IMR-90 (cell line): ENCODE results near the gene KRI1. TPM values are rescaled to one million over a fixed set of nuclear protein-coding genes. Genes with fewer than 3 reads are reported as not detected.

Experiments used
- ATAC-seq: fragments of 200-7000 bp; cut with Tn5 transposase; 2 replicates; pipeline ENCODE4 v1.9.1; 2020; ENCODE audit warnings: low read depth, mild to moderate bottlenecking, moderate library complexity
- BruUV-seq: library from RNA; stranded (reverse); fragments of 400-500 nt; replicated peaks from 2 replicates; lab custom pipeline; 2021; lab: Mats Ljungman, UMichigan
- CTCF ChIA-PET: fragments of 300-600 bp; formaldehyde crosslinking; extraction: SDS; loops from one replicate; lab custom pipeline; 2021; ENCODE audit warnings: antibody characterized with exemption; lab: Yijun Ruan, JAX
- POLR2A ChIA-PET: fragments of 300-600 bp; sonication (Branson Sonifier 250); formaldehyde crosslinking; loops from one replicate; lab custom pipeline; 2022; ENCODE audit warnings: antibody characterized with exemption; ENCODE audit not compliant: unreplicated experiment; lab: Charles Lee
- DNase-seq: peaks from one replicate; pipeline ENCODE4 v3.0.0; 2013
- H2AFZ ChIP-seq: replicated peaks from 2 replicates; pipeline ENCODE3; 2013; ENCODE audit warnings: low read length, mild to moderate bottlenecking; ENCODE audit not compliant: poor library complexity
- H2AK5ac ChIP-seq: 2 replicates; pipeline ENCODE4 v1.6.1; 2013; ENCODE audit warnings: low read depth, low read length, inconsistent platforms
- H2AK9ac ChIP-seq: replicated peaks from 2 replicates; pipeline ENCODE3; 2013; ENCODE audit warnings: mild to moderate bottlenecking, low read depth, low read length, moderate library complexity; ENCODE audit not compliant: poor library complexity
- H2BK120ac ChIP-seq: 2 replicates; pipeline ENCODE4 v1.6.1; 2013; ENCODE audit warnings: low read depth, low read length, inconsistent platforms
- H2BK15ac ChIP-seq: 3 replicates; pipeline ENCODE4 v1.6.1; 2013; ENCODE audit warnings: low read depth, low read length, inconsistent platforms
- H2BK20ac ChIP-seq: 2 replicates; pipeline ENCODE4 v1.6.1; 2013; ENCODE audit warnings: low read depth, mild to moderate bottlenecking, inconsistent platforms, low read length, moderate library complexity
- H2BK5ac ChIP-seq: 2 replicates; pipeline ENCODE4 v1.6.1; 2013; ENCODE audit warnings: mild to moderate bottlenecking, low read depth, low read length, inconsistent platforms; ENCODE audit not compliant: poor library complexity, severe bottlenecking
- H3K14ac ChIP-seq: replicated peaks from 2 replicates; pipeline ENCODE4 v1.6.1; 2013; ENCODE audit warnings: low read depth, low read length, inconsistent platforms
- H3K18ac ChIP-seq: 2 replicates; pipeline ENCODE4 v1.6.1; 2013; ENCODE audit warnings: low read depth, low read length, control low read depth
- H3K23ac ChIP-seq: 2 replicates; pipeline ENCODE4 v1.6.1; 2013; ENCODE audit warnings: low read depth, low read length, inconsistent platforms
- H3K27ac ChIP-seq: 2 replicates; pipeline ENCODE4 v1.5.1; 2013; ENCODE audit warnings: mild to moderate bottlenecking, control low read depth, low read length; ENCODE audit not compliant: insufficient read depth
- H3K27me3 ChIP-seq: 2 replicates; pipeline ENCODE4 v1.6.1; 2013; ENCODE audit warnings: low read length; ENCODE audit not compliant: control insufficient read depth, insufficient read depth
- H3K36me3 ChIP-seq: 2 replicates; pipeline ENCODE4 v1.6.1; 2013; ENCODE audit warnings: low read length, mixed read lengths; ENCODE audit not compliant: control insufficient read depth, insufficient read depth
- H3K4ac ChIP-seq: 2 replicates; pipeline ENCODE4 v1.6.1; 2013; ENCODE audit warnings: low read depth, low read length, inconsistent platforms
- H3K4me1 ChIP-seq: 2 replicates; pipeline ENCODE4 v1.6.1; 2013; ENCODE audit warnings: low read length, mixed read lengths; ENCODE audit not compliant: control insufficient read depth, insufficient read depth
- H3K4me2 ChIP-seq: 2 replicates; pipeline ENCODE4 v1.6.1; 2013; ENCODE audit warnings: low read depth, mild to moderate bottlenecking, control low read depth, low read length, moderate library complexity
- H3K4me3 ChIP-seq: 2 replicates; pipeline ENCODE4 v1.5.1; 2013; ENCODE audit warnings: low read depth, mild to moderate bottlenecking, control low read depth, low read length, moderate library complexity; ENCODE audit not compliant: insufficient read depth
- H3K56ac ChIP-seq: 2 replicates; pipeline ENCODE4 v1.6.1; 2013; ENCODE audit warnings: low read length, inconsistent platforms; ENCODE audit not compliant: insufficient read depth; ENCODE audit errors: extremely low read depth
- H3K79me1 ChIP-seq, 2 experiments: 2 replicates each; pipeline ENCODE4 v1.6.1; 2013; ENCODE audit warnings: low read length in 2 of 2, inconsistent platforms in 1 of 2, low read depth in 1 of 2
- H3K9ac ChIP-seq: 2 replicates; pipeline ENCODE4 v1.6.1; 2013; ENCODE audit warnings: low read depth, low read length, control low read depth
- H3K9me1 ChIP-seq: 2 replicates; pipeline ENCODE4 v1.6.1; 2013; ENCODE audit warnings: low read length, inconsistent platforms; ENCODE audit not compliant: insufficient read depth
- H3K9me3 ChIP-seq: 2 replicates; pipeline ENCODE4 v1.6.1; 2013; ENCODE audit warnings: low read length; ENCODE audit not compliant: control insufficient read depth, insufficient read depth
- H4K20me1 ChIP-seq: 2 replicates; pipeline ENCODE4 v1.6.1; 2013; ENCODE audit warnings: low read length, inconsistent platforms; ENCODE audit not compliant: insufficient read depth
- H4K5ac ChIP-seq: 2 replicates; pipeline ENCODE4 v1.6.1; 2013; ENCODE audit warnings: mild to moderate bottlenecking, low read depth, low read length, control low read depth
- H4K8ac ChIP-seq, 2 experiments: 2 replicates each; pipeline ENCODE4 v1.6.1; 2013; ENCODE audit warnings: low read depth in 2 of 2, low read length in 2 of 2, control low read depth in 1 of 2, inconsistent platforms in 1 of 2
- H4K91ac ChIP-seq: 2 replicates; pipeline ENCODE4 v1.6.1; 2013; ENCODE audit warnings: low read depth, low read length, inconsistent platforms; ENCODE audit not compliant: insufficient read depth
- BHLHE40 ChIP-seq: fragments of 150-350 bp; IDR thresholded peaks from 2 replicates; pipeline ENCODE4 v1.6.1; 2016; ENCODE audit warnings: mild to moderate bottlenecking, low read depth, low read length
- CEBPB ChIP-seq: IDR thresholded peaks from 2 replicates; pipeline ENCODE4 v1.6.1; 2012; ENCODE audit warnings: low read depth, low read length, improper control_type of control experiment
- CHD1 ChIP-seq: IDR thresholded peaks from 2 replicates; pipeline ENCODE4 v1.6.1; 2012; ENCODE audit warnings: low read depth, low read length, improper control_type of control experiment
- CTCF ChIP-seq: conservative IDR thresholded peaks from 2 replicates; pipeline ENCODE4 v1.5.1; 2012; ENCODE audit warnings: mild to moderate bottlenecking, low read depth, low read length, improper control_type of control experiment
- ELK1 ChIP-seq: fragments of 150-350 bp; IDR thresholded peaks from 2 replicates; pipeline ENCODE4 v1.6.1; 2016; ENCODE audit warnings: low read depth, mild to moderate bottlenecking, low read length, moderate library complexity, borderline replicate concordance
- MAFK ChIP-seq: IDR thresholded peaks from 2 replicates; pipeline ENCODE4 v1.6.1; 2012; ENCODE audit warnings: low read depth, low read length, improper control_type of control experiment
- MAZ ChIP-seq: IDR thresholded peaks from 2 replicates; pipeline ENCODE4 v1.6.1; 2012; ENCODE audit warnings: low read depth, mild to moderate bottlenecking, low read length, improper control_type of control experiment, moderate library complexity, borderline replicate concordance
- MXI1 ChIP-seq: IDR thresholded peaks from 2 replicates; pipeline ENCODE4 v1.6.1; 2012; ENCODE audit warnings: low read depth, mild to moderate bottlenecking, low read length, moderate library complexity, borderline replicate concordance
- NFE2L2 ChIP-seq: fragments of 150-350 bp; IDR thresholded peaks from 2 replicates; pipeline ENCODE4 v1.6.1; 2016; ENCODE audit warnings: low read depth, mild to moderate bottlenecking, low read length
- POLR2A ChIP-seq: IDR thresholded peaks from 2 replicates; pipeline ENCODE4 v1.6.1; 2012; ENCODE audit warnings: mild to moderate bottlenecking, low read depth, low read length
- RAD21 ChIP-seq: IDR thresholded peaks from 2 replicates; pipeline ENCODE4 v1.6.1; 2012; ENCODE audit warnings: low read length, improper control_type of control experiment
- RCOR1 ChIP-seq: IDR thresholded peaks from 2 replicates; pipeline ENCODE4 v1.6.1; 2012; ENCODE audit warnings: mild to moderate bottlenecking, low read length, improper control_type of control experiment; ENCODE audit not compliant: insufficient replicate concordance
- RFX5 ChIP-seq: IDR thresholded peaks from 2 replicates; pipeline ENCODE4 v1.8.0; 2012; ENCODE audit warnings: low read depth, mild to moderate bottlenecking, low read length, moderate library complexity
- SMC3 ChIP-seq: fragments of 150-350 bp; IDR thresholded peaks from 2 replicates; pipeline ENCODE4 v1.6.1; 2016; ENCODE audit warnings: low read depth, mild to moderate bottlenecking, antibody characterized with exemption, low read length, moderate library complexity
- WGBS, 2 experiments: methylation state at CpG; one replicate each; pipeline versions ENCODE4 v1.1.5 to v1.1.7; 2013; ENCODE audit warnings: missing lambda C conversion rate in 2 of 2; ENCODE audit not compliant: insufficient read length in 1 of 2; ENCODE audit errors: extremely low coverage in 2 of 2; 5-methylcytosine and 5-hydroxymethylcytosine counted together
- dilution Hi-C: fragments of 300-500 bp; cut with HindIII; formaldehyde crosslinking; loops from one replicate; pipeline ENCODE4 v1.14.3; 2018; ENCODE audit warnings: low sequenced_read_pairs; ENCODE audit not compliant: unreplicated experiment
- in situ Hi-C: fragments of 300-500 bp; cut with MboI; formaldehyde crosslinking; loops from 3 replicates; pipeline ENCODE4 v1.14.3; 2019; ENCODE audit warnings: low sequenced_read_pairs, inconsistent platforms, mixed read lengths
- intact Hi-C: fragments of 100-400 bp; cut with micrococcal nuclease; formaldehyde crosslinking; loops from 2 replicates; pipeline ENCODE4 v1.10.0; 2022
- polyA plus RNA-seq, 3 experiments: library from polyadenylated mRNA; depleted of rRNA; stranded (reverse); fragments of >200 nt; gene quantifications; 2 replicates each; pipeline ENCODE4 v1.2.3, GENCODE V29; 2012; ENCODE audit warnings: low replicate concordance in 1 of 3
- total RNA-seq: library from RNA; depleted of rRNA; stranded (reverse); fragments of >200 nt; gene quantifications from 2 replicates; pipeline ENCODE4 v1.2.3, GENCODE V29; 2012
- TF ChIP-seq, protein P1 (sequence below): fragments of 150-350 bp; IDR thresholded peaks from 2 replicates; pipeline ENCODE4 v1.6.1; 2017; ENCODE audit warnings: mild to moderate bottlenecking, antibody characterized with exemption, low read length, low read depth

Gene KRI1
- total and polyA plus RNA-seq, 2 of the 4 experiments (the other 2 are of a cell fraction): 5.7 to 13.3 TPM

DNA sequence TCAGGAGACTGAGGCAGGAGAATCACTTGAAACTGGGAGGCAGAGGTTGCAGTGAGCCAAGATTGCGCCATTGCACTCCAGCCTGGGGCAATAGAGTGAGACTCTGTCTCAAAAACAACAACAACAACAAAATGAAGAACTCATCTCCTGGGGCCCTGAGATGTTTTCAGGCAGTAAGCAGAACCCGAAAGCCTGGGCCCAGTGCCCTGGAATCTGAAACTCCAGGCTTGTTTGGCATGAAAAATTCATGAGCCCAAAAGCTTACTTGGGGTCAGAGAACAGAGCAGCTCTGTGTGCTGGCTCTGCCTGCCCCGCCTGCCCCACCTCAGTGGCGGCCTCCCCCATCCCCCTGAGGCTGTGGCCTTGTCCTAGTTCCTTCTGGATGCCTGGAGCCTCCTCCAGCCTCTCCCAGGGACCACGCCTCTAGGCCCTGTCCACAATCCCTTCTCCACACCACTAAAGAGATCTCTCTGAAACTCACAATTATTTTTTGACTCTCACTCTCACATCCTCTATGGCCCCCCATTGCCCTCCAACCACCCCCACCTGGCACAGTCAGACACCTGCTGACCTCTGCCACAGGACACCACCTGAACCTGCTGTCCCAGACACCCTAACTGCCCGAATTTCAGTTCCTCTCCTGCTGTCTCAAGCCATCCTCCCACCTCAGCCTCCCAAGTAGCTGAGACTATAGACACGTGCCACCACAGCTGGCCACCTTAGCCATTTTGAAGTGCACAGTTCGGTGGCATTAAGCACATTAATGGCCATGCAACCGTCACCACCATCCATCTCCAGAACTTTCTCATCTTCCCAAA lies 28.2 kb upstream of the KRI1 start:
- Histone ChIP-seq H4K91ac (no peak overlapping the region), H3K9ac (no peak overlapping the region), H2BK120ac (no peak overlapping the region), H2BK15ac (no peak overlapping the region), H3K27ac (no peak overlapping the region; the same call in 1 of the 2 replicates), H4K20me1 (no peaks in the 10 kb centered on the region), H4K5ac (no peak overlapping the region), H3K9me1 (no peaks in the 10 kb centered on the region; the same call in 1 of the 2 replicates), H3K27me3 (peaks cover 22% of the 10 kb centered on the region), H2AK5ac (no peak overlapping the region), H3K4me3 (no peak overlapping the region), H3K4me2 (no peak overlapping the region), H3K4ac (no peak overlapping the region), H2AFZ (no peak overlapping the region), H4K8ac (no peak overlapping the region), H2AK9ac (no peak overlapping the region), H3K9me3 (no peaks in the 10 kb centered on the region), H2BK5ac (no peak overlapping the region), H3K18ac (no peak overlapping the region; the same call in 1 of the 2 replicates), H3K4me1 (no peaks in the 10 kb centered on the region; the same call in 1 of the 2 replicates), H2BK20ac (no peak overlapping the region), H3K56ac (no peak overlapping the region), H3K14ac (no peak overlapping the region), H3K36me3 (no peaks in the 10 kb centered on the region), H3K23ac (no peak overlapping the region), H3K79me1 (no peaks in the 10 kb centered on the region)
- CTCF ChIA-PET: no interaction called here
- ATAC-seq (peak; percentile 59), DNase-seq (no peak)
- TF ChIP-seq ELK1 (no peak), POLR2A (no peak), NFE2L2 (no peak), CEBPB (no peak), CTCF (no peak), MAFK (no peak), RFX5 (no peak), SMC3 (no peak), CHD1 (no peak), MAZ (no peak), MXI1 (no peak), RAD21 (no peak), BHLHE40 (no peak), RCOR1 (no peak)
- TF ChIP-seq, protein P1, sequence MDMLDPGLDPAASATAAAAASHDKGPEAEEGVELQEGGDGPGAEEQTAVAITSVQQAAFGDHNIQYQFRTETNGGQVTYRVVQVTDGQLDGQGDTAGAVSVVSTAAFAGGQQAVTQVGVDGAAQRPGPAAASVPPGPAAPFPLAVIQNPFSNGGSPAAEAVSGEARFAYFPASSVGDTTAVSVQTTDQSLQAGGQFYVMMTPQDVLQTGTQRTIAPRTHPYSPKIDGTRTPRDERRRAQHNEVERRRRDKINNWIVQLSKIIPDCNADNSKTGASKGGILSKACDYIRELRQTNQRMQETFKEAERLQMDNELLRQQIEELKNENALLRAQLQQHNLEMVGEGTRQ: no peak
- POLR2A ChIA-PET: no interaction called here
- intact Hi-C loops: no loop called here
- no TSS peak for BruUV-seq
- dilution Hi-C loops: no loop called here
- in situ Hi-C loops: no loop called here
- WGBS, 2 experiments: 59% methylated on average over 5 of the region's 9 CpGs; no CpG with 5 or more reads in 1 of the 2 experiments
